ENCODE data around the gene EGFR. TPM values are rescaled to one million over a fixed set of nuclear protein-coding genes. Genes with fewer than 3 reads are reported as not detected.

The EGFR gene
- total RNA-seq, 1 donor from 2014 or later = 0.26 TPM

DNA sequence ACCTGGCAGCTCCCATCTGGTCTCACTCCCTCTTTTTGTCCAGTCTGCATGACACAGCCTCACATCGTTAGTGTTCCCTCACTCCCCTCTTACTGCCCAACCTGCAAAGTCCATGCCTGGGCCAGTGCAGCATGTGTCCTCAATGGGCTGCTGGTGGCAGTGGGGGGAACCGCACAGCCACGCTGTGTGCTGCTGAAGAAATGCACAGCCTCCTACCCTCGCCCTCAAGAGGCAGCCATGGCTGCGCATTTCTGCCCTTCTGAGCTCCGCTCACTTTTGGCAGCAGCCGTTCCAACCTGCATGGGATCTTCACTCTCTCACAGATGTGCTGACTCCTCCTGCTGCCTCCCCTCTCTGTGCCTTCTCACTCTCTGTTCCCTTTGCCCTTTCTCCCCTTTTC is 103.4 kb downstream of the EGFR start:
- DNase-seq (ENCODE audit: low read depth in 2 of 2) = no peak

DNA sequence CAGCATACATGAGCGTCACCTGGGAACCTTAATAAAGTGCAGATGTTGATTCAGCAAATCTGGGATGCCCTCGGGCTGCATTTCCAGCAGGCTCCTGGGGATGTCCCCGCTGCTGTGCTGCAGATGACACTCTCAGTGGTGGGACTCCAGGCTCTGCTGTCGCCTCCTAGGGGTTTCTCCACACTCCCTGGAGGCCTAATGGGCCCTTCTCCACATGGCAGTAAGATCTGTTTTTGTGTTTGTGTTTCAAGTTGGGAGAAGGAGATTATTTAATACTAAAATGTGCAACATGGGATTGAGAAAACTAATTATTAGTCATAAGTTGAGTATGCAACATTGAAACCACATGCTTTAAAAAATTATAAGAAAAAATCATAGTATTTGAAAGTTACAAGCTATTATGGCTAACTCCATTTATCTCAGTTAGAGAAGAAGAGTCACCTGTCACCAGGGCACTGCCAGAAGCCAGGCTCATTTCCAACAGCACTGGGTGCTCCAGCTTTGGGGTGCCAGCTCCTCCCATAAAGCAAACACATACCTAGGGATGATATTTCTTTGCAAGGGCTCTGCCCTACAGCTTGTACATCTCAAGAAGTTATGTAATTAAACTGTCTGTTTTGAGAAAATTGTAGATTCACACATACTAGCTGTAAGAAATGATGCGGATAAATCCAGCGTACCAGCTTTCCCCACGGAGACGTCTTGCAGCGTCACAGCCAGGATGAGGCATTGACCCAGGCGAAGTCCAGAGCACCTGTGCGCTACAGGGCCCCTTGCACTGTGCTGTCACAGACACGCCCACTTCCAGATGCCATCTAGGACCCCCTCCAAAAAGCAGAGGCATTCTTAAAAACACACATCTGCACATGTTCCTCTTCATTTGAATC is 106.4 kb downstream of the EGFR start:
- no peak for DNase-seq (ENCODE audit: low read depth in 2 of 2)

DNA sequence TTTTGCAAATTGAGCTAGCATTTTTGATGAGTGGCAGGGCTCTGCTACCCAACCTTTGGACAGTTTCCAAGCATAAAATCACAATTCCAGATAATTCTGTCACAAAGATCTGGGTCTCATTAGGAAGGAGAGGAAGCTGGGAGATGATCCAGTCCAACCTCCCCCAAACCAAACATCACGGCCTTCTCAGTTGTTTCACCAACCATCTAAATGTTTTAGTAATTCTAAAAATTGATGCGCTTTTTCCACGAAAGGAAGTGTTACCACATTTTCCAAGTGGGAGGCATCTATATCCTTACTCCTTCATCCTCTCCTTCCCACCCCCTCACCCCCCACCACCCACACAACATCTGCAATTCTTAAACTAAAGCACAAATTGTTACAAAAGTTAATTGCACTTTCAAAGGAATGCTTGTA is 108.3 kb downstream of the EGFR start:
- no peak for DNase-seq (ENCODE audit: low read depth in 2 of 2)

DNA sequence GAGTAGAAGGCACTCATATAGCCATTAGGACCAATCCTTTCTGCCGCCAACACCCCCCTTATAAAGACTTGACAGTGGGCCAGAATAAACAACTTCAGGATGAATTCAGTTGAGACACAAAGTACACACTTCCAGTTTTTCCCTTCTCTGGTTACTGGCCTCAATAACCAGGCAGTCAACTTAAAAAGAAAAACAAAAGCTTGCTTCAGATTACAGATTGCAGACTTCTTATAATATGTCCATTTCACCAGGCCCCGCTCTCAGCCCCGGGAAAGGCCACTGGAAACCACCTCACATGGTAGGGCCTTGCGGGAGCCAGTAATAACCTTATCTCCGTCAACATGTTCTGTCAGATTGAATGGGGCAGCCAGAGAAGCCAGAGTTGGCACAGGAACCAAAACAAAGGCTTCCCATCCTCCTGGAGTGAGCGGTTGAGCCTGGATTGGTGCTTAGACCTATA is 108.8 kb downstream of the EGFR start:
- peak in 1 of 2 donors; percentile 93 for DNase-seq (ENCODE audit: low read depth in 2 of 2)

DNA sequence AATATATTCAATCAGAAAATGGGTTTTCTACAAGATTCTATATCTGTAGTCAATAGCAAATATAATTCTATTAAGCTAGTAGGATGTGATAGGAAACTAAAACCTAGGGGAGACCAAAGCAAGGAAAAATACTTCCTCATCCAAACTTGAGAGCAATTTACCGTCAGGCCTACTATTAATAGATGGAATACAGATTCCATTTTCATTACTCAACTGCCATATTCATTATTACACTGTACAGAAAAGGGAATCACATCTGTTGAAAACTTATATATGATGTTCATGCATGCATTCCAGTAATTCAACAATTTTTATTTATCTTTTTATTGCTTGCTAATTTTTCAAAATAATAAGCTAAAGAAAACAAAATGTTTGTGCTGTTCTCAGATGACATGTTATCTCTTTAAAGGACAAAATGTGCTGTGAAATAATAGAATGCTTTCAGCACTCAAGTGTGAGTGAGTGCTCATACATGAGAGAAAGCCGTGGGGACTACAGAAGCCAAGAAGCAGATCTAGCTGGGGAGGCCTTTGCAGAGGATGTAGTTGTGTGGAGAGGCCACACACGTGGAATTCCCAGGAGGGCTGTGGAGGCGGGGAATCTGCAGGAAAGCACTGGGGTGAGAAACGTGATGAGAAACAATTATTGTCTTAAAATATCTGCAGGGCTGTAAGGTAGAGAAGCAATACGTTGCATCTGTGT is 110.0 kb downstream of the EGFR start:
- DNase-seq (ENCODE audit: low read depth in 2 of 2) = no peak

DNA sequence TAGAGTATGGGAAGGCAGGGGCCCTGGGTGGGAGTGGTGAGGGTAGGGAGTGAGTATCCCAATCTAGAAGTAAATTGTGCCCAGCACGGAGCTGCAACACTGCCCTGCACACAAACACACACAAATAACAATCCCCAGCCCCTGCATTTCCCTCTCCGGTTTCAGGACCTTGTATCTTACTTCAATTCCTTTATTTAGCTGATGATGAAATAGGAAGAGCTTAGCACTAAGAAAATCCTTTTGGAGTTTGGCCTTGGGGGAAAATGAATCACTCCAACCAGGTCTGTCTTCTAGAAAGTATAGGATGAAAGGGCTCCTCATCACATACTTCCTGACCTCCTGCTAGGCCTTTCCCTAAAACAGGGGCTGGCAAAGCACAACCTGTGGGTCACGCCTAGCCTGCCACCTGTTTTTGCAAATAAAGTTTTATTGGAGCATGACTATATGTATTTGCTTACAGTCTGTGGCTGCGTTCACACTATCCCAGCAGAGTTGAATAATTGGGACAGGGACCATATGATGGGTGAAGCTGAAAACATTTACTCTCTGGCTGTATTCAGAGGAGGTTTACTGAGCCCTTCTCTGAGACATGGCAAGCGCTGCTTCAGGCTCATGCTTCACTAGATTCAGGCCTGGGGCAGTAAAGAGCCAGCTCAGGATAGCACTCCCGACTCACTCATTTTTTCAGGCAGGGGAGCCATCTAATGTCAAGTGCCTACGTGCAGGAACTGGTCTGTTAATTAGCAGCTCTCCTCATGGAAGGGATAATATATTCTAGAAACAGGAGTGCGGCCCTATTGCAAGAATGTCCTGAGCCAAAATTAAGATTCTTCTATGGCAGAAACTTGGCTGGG is 111.0 kb downstream of the EGFR start:
- no peak for DNase-seq (ENCODE audit: low read depth in 2 of 2)

DNA sequence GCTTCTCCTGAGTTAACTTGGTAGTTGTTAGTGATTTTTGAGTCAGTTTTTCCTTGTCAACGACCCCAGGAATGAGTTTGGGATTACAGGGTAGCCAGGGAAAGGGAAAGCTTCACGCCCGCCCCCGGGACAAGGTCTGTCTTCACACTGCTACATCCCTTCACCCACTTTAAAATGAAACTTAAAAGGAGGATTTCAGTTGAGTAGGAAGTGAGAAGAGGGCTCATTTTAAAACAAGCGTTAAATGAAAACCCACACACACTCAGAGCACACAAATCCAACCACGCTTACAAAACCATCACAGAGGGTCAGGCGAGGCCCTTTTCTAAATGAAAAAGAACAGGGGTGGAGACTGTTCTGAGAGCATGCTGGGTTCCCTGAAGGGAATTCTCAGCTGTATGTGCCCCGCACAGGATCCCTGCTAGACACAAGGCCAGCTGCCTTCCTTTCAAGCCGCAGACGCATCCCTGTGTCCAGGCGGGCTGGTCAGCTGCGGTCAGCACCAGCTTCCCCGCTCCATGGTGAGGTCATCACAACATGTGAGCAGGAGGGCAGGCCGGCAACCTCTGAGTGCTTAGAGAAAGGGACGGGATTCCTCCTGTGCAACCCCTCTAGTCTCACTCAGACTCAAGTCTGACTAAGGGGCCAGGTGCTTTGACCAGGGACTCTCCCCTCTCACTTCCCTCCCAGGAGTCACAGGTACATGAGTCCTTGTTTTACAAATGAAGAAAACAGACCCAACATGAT is 111.8 kb downstream of the EGFR start:
- DNase-seq (ENCODE audit: low read depth in 2 of 2) = peak in 1 of 2 donors; percentile 35

DNA sequence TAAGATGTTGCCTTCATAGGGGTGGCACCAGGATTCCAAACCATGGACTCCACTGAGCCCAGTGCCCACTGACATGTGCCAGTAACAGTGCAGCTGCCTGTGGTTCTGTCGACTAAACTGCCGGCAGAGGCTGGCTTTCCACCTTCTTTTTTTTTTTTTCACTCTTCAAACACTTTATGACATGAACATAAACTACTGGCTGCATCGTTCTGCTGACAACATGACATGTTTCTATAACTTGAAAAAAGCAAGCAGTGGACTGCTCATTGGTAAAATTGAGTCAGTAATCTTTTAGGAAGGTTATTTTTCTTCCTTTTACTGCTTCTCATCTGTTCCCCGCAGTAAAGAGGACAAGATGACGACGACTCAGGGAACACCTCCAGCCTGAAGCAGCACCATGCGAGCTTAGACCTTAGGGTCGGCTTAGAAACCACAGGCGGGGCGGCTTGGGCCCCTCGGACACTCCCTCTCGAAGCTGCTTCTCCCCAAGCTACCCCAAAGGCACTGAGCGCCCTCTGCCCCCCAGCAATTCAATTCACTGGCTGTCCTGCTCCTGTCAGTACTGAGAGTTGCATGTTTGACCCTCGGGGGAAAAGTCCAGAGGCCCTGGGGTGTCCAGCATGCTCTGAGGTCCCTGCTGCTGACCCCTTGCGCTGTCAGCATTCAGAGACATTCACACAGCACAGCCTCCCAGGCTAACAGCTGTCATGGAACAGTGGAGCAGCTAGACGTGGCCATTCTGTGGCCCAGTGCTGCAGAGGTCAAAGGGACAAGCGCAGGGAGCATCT is 112.5 kb downstream of the EGFR start:
- no peak for DNase-seq (ENCODE audit: low read depth in 2 of 2)

DNA sequence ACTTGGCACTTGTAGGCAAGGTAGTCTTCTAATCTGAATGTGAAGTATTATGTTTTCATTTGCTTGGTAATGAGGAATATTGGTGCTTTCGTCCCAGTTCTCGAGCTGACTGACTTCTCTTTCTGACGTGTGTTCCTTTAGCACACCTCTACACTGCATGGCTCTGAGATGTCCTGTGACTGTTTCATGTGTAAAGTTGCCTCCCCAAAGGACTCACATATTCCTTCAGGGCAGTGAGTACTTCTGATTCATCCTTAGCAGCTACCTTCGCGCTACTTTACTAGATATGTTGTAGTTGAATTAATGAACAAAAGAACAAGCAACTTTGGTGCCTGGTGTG is 113.7 kb downstream of the EGFR start:
- DNase-seq (ENCODE audit: low read depth in 2 of 2) = no peak

DNA sequence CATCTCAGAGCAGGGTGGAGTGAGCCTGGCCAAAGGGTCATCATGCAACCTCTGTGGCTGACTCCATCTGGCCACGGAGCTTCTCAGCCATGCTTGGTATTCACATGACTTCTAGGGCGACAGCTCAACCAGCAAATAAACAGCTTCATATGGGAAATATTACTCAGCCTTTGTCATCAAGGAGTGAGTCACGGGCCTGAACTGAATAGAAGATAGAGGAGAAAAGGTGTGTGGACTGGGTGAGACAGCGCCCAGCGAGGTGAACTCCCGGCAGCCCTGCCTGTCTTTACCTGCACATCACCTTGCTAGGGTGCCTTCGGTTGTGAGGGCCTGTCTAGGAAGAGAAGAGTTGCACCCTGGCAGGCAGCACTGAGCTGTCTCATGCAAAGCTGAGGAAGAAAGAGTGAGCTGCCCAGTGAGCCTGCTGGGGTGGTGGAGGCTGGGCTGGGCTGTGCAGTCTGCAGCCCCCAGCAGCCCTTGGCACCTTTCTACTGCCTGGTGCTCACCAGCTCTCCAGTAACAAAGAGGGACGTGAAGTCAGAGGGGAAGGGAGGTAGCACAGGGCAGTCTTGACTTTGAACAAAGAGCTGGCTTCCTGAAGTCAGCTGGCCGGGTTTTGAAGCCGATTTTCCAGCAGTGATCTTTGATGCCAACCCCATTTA is 114.2 kb downstream of the EGFR start:
- peak; percentile 14 to 95 for DNase-seq (ENCODE audit: low read depth in 2 of 2)

DNA sequence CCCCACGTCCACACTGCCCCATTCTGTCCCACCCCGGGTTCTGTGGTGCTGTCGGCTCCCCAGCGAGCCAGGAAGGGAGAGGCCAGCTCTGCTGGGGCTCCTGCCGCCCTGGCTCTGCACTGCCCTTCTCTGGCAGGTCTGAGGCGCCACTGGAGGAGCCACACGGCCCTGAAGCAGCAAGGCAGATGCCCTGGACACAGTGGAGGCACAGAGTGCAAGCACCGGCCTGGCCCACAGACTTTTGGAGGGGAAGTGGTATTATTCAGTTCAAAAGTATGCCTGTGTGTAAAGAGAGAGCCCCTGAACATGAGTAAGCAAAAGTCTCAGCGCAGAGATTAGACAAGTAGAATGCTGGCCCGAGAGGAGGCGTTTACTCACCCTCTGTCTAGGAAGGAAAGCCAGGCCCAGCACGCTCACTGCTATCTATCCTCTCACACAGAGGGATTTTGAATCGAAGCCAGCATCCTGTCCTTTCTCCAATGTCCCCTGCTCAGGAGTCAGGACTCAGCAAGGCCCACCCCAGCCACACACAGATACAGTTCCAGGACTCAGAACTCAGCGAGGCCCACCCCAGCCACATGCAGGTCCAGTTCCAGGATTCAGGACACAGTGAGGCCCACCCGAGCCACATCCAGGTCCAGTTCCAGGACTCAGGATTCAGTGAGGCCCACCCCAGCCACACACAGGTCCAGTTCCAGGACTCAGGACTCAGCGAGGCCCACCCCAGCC is 115.0 kb downstream of the EGFR start:
- DNase-seq (ENCODE audit: low read depth in 2 of 2) = peak; percentile 12 to 93

DNA sequence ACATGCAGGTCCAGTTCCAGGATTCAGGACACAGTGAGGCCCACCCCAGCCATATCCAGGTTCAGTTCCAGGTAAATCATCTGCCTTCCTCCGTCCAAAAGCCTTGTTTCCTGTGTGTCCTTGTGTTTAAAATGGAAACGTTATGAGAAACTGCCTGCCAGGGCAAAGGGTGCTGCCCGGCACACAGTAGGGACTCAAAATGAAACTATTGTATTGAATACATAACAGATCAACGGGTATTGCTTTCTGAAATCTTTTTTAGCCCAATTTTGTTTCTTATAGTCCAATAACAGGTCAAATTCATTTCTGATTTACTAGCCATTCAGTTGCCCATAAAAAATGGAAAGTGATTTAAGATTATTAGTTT is 115.5 kb downstream of the EGFR start:
- DNase-seq (ENCODE audit: low read depth in 2 of 2) = no peak

DNA sequence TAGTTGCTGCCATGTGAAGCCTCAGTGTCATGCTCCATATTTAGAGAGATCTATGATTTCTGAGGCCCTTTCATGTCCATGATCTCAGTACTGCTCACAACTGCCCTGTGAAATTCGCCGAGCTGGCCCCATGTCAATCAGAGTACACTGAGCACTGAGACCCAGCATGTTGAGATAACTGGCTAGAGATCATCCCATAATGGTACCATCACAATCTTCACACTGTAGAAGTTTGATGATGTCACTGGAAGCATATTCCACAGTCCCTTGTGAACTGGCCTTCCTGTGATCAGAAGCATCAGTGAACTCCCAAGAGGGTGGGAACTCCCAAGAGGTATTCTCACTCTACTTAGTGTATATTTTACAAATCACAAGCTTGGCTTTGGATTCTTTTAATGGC is 116.0 kb downstream of the EGFR start:
- no peak for DNase-seq (ENCODE audit: low read depth in 2 of 2)

DNA sequence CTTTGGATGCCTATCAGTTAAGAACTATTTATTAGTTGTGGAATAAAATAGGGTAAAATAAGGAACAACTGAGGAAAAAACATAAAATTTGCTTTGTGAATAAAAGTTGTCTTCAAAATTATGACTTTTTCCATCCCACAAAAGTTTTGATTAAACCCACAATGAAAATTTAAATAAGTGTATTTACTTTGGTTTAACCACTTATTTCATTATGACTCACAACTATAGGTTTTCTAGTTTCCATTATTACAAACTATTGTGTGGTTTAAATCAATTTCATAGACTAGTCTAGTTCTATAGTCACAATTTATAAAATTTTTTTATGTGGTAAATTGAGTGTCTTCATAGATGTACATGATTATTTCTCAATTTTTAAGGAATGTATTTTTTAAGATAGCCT is 116.6 kb downstream of the EGFR start:
- DNase-seq (ENCODE audit: low read depth in 2 of 2) = no peak

DNA sequence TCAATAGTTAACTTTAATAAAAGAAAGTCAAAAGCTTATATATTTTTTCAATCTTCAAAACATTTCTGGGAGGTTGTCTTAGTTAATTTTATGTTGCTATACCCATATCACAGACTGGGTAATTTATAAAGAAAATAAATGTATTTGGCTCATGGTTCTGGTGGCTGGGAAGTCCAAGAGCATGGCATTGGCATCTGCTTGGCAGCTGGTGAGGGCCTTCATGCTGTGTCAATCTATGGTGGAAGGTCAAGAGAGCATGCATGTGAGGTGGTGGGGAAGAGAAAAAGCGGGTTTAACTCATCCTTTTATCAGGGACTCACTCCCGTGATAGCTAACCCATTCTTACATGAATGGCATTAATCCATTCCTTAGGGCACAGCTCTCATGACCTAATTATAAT is 119.8 kb downstream of the EGFR start:
- DNase-seq (ENCODE audit: low read depth in 2 of 2) = no peak

DNA sequence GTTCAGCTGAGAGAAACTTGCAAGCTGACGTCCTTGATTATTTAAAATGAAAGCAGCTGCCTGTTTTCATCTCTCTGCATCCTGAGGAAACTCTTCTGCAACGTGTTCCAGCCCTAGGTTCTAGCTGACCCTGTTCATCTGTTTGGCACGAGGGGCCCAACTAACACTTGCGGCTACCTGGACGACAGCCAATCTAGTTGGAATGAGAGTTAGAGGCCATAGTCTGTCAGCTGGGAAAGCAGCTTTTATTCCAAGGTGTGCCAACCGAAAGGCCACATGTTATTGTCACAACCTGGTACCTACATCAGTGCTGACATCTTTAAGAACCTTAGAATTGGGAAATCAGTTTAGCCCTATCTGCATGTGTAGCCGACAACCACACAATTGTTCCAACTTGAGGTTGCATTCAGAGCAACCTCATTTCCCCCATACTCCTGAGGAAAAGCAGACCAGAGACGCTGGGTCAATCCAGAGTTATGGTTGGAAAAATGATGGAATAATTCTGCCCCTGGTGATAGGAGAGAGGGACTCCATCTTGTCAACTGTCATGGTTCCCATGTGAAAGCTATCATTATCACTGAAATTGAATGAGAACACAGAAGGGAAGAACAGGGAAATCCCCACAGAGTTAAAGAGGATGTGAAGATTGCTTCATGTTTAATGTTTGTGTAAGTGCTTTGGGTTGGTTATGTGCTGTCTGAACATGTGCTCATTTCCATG is 121.6 kb downstream of the EGFR start:
- DNase-seq (ENCODE audit: low read depth in 2 of 2) = peak; percentile 73 to 88

DNA sequence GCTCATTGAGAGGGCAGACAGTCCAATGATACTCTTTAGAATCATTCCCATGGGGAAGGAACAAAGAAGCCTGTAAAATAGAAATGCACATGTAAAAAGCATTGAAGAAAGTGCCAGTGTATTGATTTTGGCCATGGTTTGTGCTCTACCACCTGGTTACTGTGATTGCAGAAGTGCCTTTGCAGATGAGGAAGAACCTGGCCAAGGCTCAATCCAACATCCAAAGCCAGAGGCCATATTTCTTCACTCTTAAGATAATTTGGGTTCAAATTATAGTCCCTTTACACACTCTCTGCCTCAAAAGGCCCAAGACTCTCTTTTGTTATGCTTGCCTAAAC is 122.1 kb downstream of the EGFR start:
- DNase-seq (ENCODE audit: low read depth in 2 of 2) = no peak

DNA sequence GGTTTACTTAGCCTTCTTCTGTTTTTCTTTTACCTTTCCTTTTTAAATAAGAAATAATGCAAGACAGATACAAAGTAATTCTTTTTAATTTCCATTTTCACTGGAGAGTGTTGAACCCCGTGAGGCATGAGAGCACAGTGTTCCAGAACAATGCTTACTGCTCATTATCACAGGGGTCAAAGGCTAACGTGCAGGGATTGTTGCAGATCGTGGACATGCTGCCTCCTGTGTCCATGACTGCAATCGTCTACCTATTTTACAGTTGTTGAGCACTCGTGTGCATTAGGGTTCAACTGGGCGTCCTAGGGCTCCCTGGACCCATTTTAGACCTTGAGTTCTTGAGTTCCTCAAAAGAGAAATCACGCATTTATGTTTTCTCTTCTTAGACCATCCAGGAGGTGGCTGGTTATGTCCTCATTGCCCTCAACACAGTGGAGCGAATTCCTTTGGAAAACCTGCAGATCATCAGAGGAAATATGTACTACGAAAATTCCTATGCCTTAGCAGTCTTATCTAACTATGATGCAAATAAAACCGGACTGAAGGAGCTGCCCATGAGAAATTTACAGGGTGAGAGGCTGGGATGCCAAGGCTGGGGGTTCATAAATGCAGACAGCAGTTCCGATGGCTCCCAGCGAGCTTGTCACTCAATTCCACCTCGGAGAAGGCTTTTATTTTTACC is 124.2 kb downstream of the EGFR start:
- DNase-seq (ENCODE audit: low read depth in 2 of 2) = no peak

Data from dermis microvascular lymphatic vessel endothelial cell (primary cell).